ENCODE data around the gene TLK1. TPM values are rescaled to one million over a fixed set of nuclear protein-coding genes. Genes with fewer than 3 reads are reported as not detected.
A peak's percentile ranks its signal among the peaks of the same experiment; 100 is the strongest.

The TLK1 gene
- total and polyA plus RNA-seq, 2 of the 4 experiments (the other 2 are of a cell fraction), result 7.3 to 12.5 TPM

DNA sequence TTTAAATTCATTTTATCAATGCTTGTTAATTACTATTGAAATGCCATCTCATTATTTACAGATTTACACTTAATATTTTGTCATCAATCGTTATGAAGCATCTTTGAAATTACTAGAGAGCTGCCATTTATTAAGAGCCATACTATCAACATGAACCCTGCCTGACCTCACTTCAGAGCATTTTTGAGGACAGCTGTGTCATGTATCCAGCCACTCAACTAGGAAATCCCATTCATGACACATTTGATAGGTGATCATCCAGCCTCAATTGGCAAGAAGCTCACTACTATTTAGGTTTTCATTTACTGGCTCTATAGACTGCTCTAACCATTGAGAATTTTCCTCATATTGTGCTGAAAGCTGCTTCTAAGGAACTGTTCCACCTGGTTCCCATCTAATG is 40.6 kb upstream of the TLK1 start:
- no peak overlapping the region for H3K27ac ChIP-seq (ENCODE audit: insufficient read depth, low read length)
- no TSS peak for BruUV-seq (replicated peaks)
- no peak overlapping the region for H2AK9ac ChIP-seq (replicated peaks; ENCODE audit: low read depth, low read length, poor library complexity)
- H3K18ac ChIP-seq (ENCODE audit: low read depth, low read length), result no peak overlapping the region
- in situ Hi-C loops (cut with MboI; ENCODE audit: low sequenced_read_pairs), result no loop called here
- H3K4me1 ChIP-seq (ENCODE audit: control insufficient read depth, insufficient read depth, low read length), result 0 out of 2 replicates have a peak, but pooled peaks cover 2% of the 10 kb centered on the region
- H3K23ac ChIP-seq (ENCODE audit: low read depth, low read length), result no peak overlapping the region
- H3K36me3 ChIP-seq (ENCODE audit: control insufficient read depth, insufficient read depth, low read length), result no peaks in the 10 kb centered on the region
- H3K79me1 ChIP-seq (ENCODE audit: low read depth in 1 of 2, low read length in 2 of 2), result no peaks in the 10 kb centered on the region
- no peaks in the 10 kb centered on the region for H4K20me1 ChIP-seq (ENCODE audit: insufficient read depth, low read length)
- no peak overlapping the region for H2AK5ac ChIP-seq (ENCODE audit: low read depth, low read length)
- no peak overlapping the region for H3K4me3 ChIP-seq (ENCODE audit: insufficient read depth, low read depth, low read length)
- CTCF ChIA-PET, result no interaction called here
- no peak for TF ChIP-seq RFX5 (IDR thresholded peaks at IDR 0.05; ENCODE audit: low read depth, low read length)
- TF ChIP-seq RCOR1 (IDR thresholded peaks at IDR 0.05; ENCODE audit: insufficient replicate concordance, low read length), result no peak
- TF ChIP-seq SMC3 (IDR thresholded peaks at IDR 0.05; ENCODE audit: low read depth, low read length), result no peak
- TF ChIP-seq MXI1 (IDR thresholded peaks at IDR 0.05; ENCODE audit: borderline replicate concordance, low read depth, low read length), result no peak
- TF ChIP-seq CEBPB (IDR thresholded peaks at IDR 0.05; ENCODE audit: low read depth, low read length), result no peak
- TF ChIP-seq, protein P1, sequence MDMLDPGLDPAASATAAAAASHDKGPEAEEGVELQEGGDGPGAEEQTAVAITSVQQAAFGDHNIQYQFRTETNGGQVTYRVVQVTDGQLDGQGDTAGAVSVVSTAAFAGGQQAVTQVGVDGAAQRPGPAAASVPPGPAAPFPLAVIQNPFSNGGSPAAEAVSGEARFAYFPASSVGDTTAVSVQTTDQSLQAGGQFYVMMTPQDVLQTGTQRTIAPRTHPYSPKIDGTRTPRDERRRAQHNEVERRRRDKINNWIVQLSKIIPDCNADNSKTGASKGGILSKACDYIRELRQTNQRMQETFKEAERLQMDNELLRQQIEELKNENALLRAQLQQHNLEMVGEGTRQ (IDR thresholded peaks at IDR 0.05; ENCODE audit: low read depth, low read length), result no peak
- TF ChIP-seq, protein P2, sequence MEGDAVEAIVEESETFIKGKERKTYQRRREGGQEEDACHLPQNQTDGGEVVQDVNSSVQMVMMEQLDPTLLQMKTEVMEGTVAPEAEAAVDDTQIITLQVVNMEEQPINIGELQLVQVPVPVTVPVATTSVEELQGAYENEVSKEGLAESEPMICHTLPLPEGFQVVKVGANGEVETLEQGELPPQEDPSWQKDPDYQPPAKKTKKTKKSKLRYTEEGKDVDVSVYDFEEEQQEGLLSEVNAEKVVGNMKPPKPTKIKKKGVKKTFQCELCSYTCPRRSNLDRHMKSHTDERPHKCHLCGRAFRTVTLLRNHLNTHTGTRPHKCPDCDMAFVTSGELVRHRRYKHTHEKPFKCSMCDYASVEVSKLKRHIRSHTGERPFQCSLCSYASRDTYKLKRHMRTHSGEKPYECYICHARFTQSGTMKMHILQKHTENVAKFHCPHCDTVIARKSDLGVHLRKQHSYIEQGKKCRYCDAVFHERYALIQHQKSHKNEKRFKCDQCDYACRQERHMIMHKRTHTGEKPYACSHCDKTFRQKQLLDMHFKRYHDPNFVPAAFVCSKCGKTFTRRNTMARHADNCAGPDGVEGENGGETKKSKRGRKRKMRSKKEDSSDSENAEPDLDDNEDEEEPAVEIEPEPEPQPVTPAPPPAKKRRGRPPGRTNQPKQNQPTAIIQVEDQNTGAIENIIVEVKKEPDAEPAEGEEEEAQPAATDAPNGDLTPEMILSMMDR (conservative IDR thresholded peaks at IDR 0.05; ENCODE audit: low read depth, low read length), result no peak
- TF ChIP-seq NFE2L2 (IDR thresholded peaks at IDR 0.05; ENCODE audit: low read depth, low read length), result no peak
- TF ChIP-seq, protein P3, sequence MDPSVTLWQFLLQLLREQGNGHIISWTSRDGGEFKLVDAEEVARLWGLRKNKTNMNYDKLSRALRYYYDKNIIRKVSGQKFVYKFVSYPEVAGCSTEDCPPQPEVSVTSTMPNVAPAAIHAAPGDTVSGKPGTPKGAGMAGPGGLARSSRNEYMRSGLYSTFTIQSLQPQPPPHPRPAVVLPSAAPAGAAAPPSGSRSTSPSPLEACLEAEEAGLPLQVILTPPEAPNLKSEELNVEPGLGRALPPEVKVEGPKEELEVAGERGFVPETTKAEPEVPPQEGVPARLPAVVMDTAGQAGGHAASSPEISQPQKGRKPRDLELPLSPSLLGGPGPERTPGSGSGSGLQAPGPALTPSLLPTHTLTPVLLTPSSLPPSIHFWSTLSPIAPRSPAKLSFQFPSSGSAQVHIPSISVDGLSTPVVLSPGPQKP (IDR thresholded peaks at IDR 0.05; ENCODE audit: borderline replicate concordance, low read depth, low read length), result no peak
- TF ChIP-seq FOS (IDR thresholded peaks at IDR 0.05; ENCODE audit: low read depth, low read length), result no peak
- TF ChIP-seq RAD21 (IDR thresholded peaks at IDR 0.05; ENCODE audit: low read length), result no peak
- TF ChIP-seq MAFK (IDR thresholded peaks at IDR 0.05; ENCODE audit: low read depth, low read length), result no peak
- TF ChIP-seq CHD1 (IDR thresholded peaks at IDR 0.05; ENCODE audit: low read depth, low read length), result no peak
- no peak for ATAC-seq (ENCODE audit: low read depth)
- no peak overlapping the region for H2BK5ac ChIP-seq (ENCODE audit: low read depth, low read length, poor library complexity, severe bottlenecking)
- no peaks in the 10 kb centered on the region; the same call in none of the 2 replicates for H3K9me1 ChIP-seq (ENCODE audit: insufficient read depth, low read length)
- DNase-seq, result no peak
- H4K8ac ChIP-seq (ENCODE audit: low read depth in 2 of 2, low read length in 2 of 2), result no peak overlapping the region
- H3K4ac ChIP-seq (ENCODE audit: low read depth, low read length), result no peak overlapping the region
- H4K91ac ChIP-seq (ENCODE audit: insufficient read depth, low read depth, low read length), result no peak overlapping the region
- H2BK120ac ChIP-seq (ENCODE audit: low read depth, low read length), result no peak overlapping the region
- no peaks in the 10 kb centered on the region for H3K9me3 ChIP-seq (ENCODE audit: control insufficient read depth, insufficient read depth, low read length)
- intact Hi-C loops (cut with micrococcal nuclease), result no loop called here
- H3K4me2 ChIP-seq (ENCODE audit: low read depth, low read length), result no peak overlapping the region
- H2BK15ac ChIP-seq (ENCODE audit: low read depth, low read length), result no peak overlapping the region
- no peaks in the 10 kb centered on the region for H3K27me3 ChIP-seq (ENCODE audit: control insufficient read depth, insufficient read depth, low read length)
- no peak overlapping the region for H4K5ac ChIP-seq (ENCODE audit: low read depth, low read length)
- dilution Hi-C loops (cut with HindIII; ENCODE audit: low sequenced_read_pairs, unreplicated experiment), result no loop called here
- POLR2A ChIA-PET (ENCODE audit: unreplicated experiment), result no interaction called here
- H2AFZ ChIP-seq (replicated peaks; ENCODE audit: low read length, poor library complexity), result no peak overlapping the region
- no CpG with 5 or more reads among the region's 1 CpG for WGBS, 2 experiments (ENCODE audit: extremely low coverage in 2 of 2, insufficient read length in 1 of 2)
- no peak overlapping the region for H2BK20ac ChIP-seq (ENCODE audit: low read depth, low read length)
- H3K14ac ChIP-seq (replicated peaks; ENCODE audit: low read depth, low read length), result 0 out of 2 replicates have a peak overlapping the region, but pooled peaks have one; percentile 37
- H3K56ac ChIP-seq (ENCODE audit: extremely low read depth, insufficient read depth, low read length), result no peak overlapping the region
- no peak overlapping the region for H3K9ac ChIP-seq (ENCODE audit: low read depth, low read length)
